ENCODE measurements around the gene TXNIP. TPM values are rescaled to one million over a fixed set of nuclear protein-coding genes. Genes with fewer than 3 reads are reported as not detected.

TXNIP gene
- total and polyA plus RNA-seq, 2 of the 4 experiments (the other 2 are of a cell fraction), result 36.4 to 77.2 TPM

- no peak overlapping the region for H3K4me3 ChIP-seq (ENCODE audit: insufficient read depth, low read depth, low read length)
- H3K36me3 ChIP-seq (ENCODE audit: control insufficient read depth, insufficient read depth, low read length), result no peaks in the 10 kb centered on the region
- CTCF ChIA-PET, result interaction anchor here (0.6 to 0.8 kb wide), 2 partner anchors 164 to 165 kb away, joined by 3 read pairs; no protein-coding TSS in a partner anchor
- no peaks in the 10 kb centered on the region for H4K20me1 ChIP-seq (ENCODE audit: insufficient read depth, low read length)
- 94% methylated on average over 6 of the region's 8 CpGs; no CpG with 5 or more reads in 1 of the 2 experiments for WGBS, 2 experiments (ENCODE audit: extremely low coverage in 2 of 2, insufficient read length in 1 of 2)
- no peaks in the 10 kb centered on the region for H3K79me1 ChIP-seq (ENCODE audit: low read depth in 1 of 2, low read length in 2 of 2)
- no peak overlapping the region for H2BK20ac ChIP-seq (ENCODE audit: low read depth, low read length)
- H3K9me3 ChIP-seq (ENCODE audit: control insufficient read depth, insufficient read depth, low read length), result no peaks in the 10 kb centered on the region
- no peak overlapping the region for H2AFZ ChIP-seq (replicated peaks; ENCODE audit: low read length, poor library complexity)
- POLR2A ChIA-PET (ENCODE audit: unreplicated experiment), result no interaction called here
- TF ChIP-seq RAD21 (IDR thresholded peaks at IDR 0.05; ENCODE audit: low read length) (no peak), POLR2A (IDR thresholded peaks at IDR 0.05; ENCODE audit: low read depth, low read length) (no peak), BHLHE40 (IDR thresholded peaks at IDR 0.05; ENCODE audit: low read depth, low read length) (no peak), CHD1 (IDR thresholded peaks at IDR 0.05; ENCODE audit: low read depth, low read length) (no peak)
- H3K27ac ChIP-seq (ENCODE audit: insufficient read depth, low read length), result no peak overlapping the region
- in situ Hi-C loops (cut with MboI; ENCODE audit: low sequenced_read_pairs), result loop anchor here (5.0 kb wide), 1 partner anchor 163 kb away; the partner anchor contains the start of gene NUDT17
- no peak overlapping the region for H4K8ac ChIP-seq (ENCODE audit: low read depth in 2 of 2, low read length in 2 of 2)
- no peak overlapping the region for H3K9ac ChIP-seq (ENCODE audit: low read depth, low read length)
- H3K27me3 ChIP-seq (ENCODE audit: control insufficient read depth, insufficient read depth, low read length), result no peaks in the 10 kb centered on the region
- no peak overlapping the region for H4K91ac ChIP-seq (ENCODE audit: insufficient read depth, low read depth, low read length)
- H3K4me1 ChIP-seq (ENCODE audit: control insufficient read depth, insufficient read depth, low read length), result 0 out of 2 replicates have a peak, but pooled peaks cover 2% of the 10 kb centered on the region
- H3K18ac ChIP-seq (ENCODE audit: low read depth, low read length), result no peak overlapping the region
- BruUV-seq (replicated peaks), result no TSS peak
- no peak overlapping the region for H3K56ac ChIP-seq (ENCODE audit: extremely low read depth, insufficient read depth, low read length)
- no peaks in the 10 kb centered on the region for H3K9me1 ChIP-seq (ENCODE audit: insufficient read depth, low read length)
- H2AK9ac ChIP-seq (replicated peaks; ENCODE audit: low read depth, low read length, poor library complexity), result no peak overlapping the region
- H2BK5ac ChIP-seq (ENCODE audit: low read depth, low read length, poor library complexity, severe bottlenecking), result no peak overlapping the region
- no peak overlapping the region for H2BK120ac ChIP-seq (ENCODE audit: low read depth, low read length)
- H2BK15ac ChIP-seq (ENCODE audit: low read depth, low read length), result no peak overlapping the region
- H2AK5ac ChIP-seq (ENCODE audit: low read depth, low read length), result no peak overlapping the region
- ATAC-seq (ENCODE audit: low read depth) (no peak), DNase-seq (no peak)
- H4K5ac ChIP-seq (ENCODE audit: low read depth, low read length), result no peak overlapping the region
- no peak overlapping the region for H3K23ac ChIP-seq (ENCODE audit: low read depth, low read length)
- dilution Hi-C loops (cut with HindIII; ENCODE audit: low sequenced_read_pairs, unreplicated experiment), result no loop called here
- no peak overlapping the region for H3K4ac ChIP-seq (ENCODE audit: low read depth, low read length)
- H3K14ac ChIP-seq (replicated peaks; ENCODE audit: low read depth, low read length), result no peak overlapping the region
- intact Hi-C loops (cut with micrococcal nuclease), result no loop called here
- H3K4me2 ChIP-seq (ENCODE audit: low read depth, low read length), result no peak overlapping the region
These were observed 13.9 kb upstream of the TXNIP start for GRCh38 chr1:146010126-146010738.
